PC-3 (cell line): Measurements from ENCODE around the gene TMCC2.

Experiments
- CTCF ChIP-seq: fragments of 300-600 bp; sonication (generic); conservative IDR thresholded peaks from 2 replicates; pipeline ENCODE4 v1.5.1; 2017; ENCODE audit warnings: antibody characterized with exemption, low read depth, mild to moderate bottlenecking, low read length
- EZH2phosphoT487 ChIP-seq: fragments of 300-600 bp; sonication (generic); IDR thresholded peaks from 2 replicates; pipeline ENCODE4 v1.6.1; 2018; ENCODE audit warnings: mild to moderate bottlenecking, antibody characterized with exemption, low read length, borderline replicate concordance

GRCh38 chr1:205275133-205275532, 47.4 kb downstream of the TMCC2 start:
- TF ChIP-seq CTCF, result no peak
- TF ChIP-seq EZH2phosphoT487, result no peak
